Activated CD4-positive, alpha-beta memory T cell treated with anti-CD3 and anti-CD28 coated beads for 36 hours (primary cell): ENCODE measurements around the gene CEP70. TPM values are rescaled to one million over a fixed set of nuclear protein-coding genes. Genes with fewer than 3 reads are reported as not detected.

Experiments used
- CTCF ChIA-PET: fragments of 350-600 bp; sonication (Branson Sonifier 250); formaldehyde crosslinking; loops from one replicate; lab custom pipeline; 2021; ENCODE audit warnings: antibody characterized with exemption, inconsistent platforms; lab: Charles Lee
- POLR2A ChIA-PET: fragments of 350-600 bp; sonication (Branson Sonifier 250); formaldehyde crosslinking; loops from one replicate; lab custom pipeline; 2021; ENCODE audit warnings: antibody characterized with exemption; lab: Charles Lee
- DNase-seq: peaks from one replicate; pipeline ENCODE4 v3.0.0-alpha.2; 2020
- H3K27ac Mint-ChIP-seq: one replicate; pipeline ENCODE4 v1.8.0; 2021; ENCODE audit warnings: mixed read lengths
- H3K27me3 Mint-ChIP-seq: one replicate; pipeline ENCODE4 v1.8.0; 2021; ENCODE audit warnings: mixed read lengths
- H3K36me3 Mint-ChIP-seq: one replicate; pipeline ENCODE4 v1.8.0; 2021; ENCODE audit warnings: mixed read lengths
- H3K4me1 Mint-ChIP-seq: one replicate; pipeline ENCODE4 v1.8.0; 2021; ENCODE audit warnings: low read depth, mixed read lengths
- H3K4me3 Mint-ChIP-seq: one replicate; pipeline ENCODE4 v1.8.0; 2021; ENCODE audit warnings: mild to moderate bottlenecking, mixed read lengths
- H3K9me3 Mint-ChIP-seq: one replicate; pipeline ENCODE4 v1.8.0; 2021; ENCODE audit warnings: mixed read lengths
- intact Hi-C: fragments of 100-400 bp; cut with micrococcal nuclease; formaldehyde crosslinking; loops from one replicate; pipeline ENCODE4 v1.15.1; 2023
- total RNA-seq, 2 experiments: library from RNA; stranded (reverse); gene quantifications; one replicate each; pipeline ENCODE4 v1.2.3, GENCODE V29; 2021

Gene CEP70
- total RNA-seq, 2 experiments from 2014 or later, result 8.3 to 8.4 TPM

- ChIA-PET POLR2A (no interaction called here), CTCF (no interaction called here)
- Mint-ChIP-seq H3K36me3 (no peaks in the 10 kb centered on the region), H3K4me3 (no peak overlapping the region), H3K4me1 (no peaks in the 10 kb centered on the region), H3K9me3 (no peaks in the 10 kb centered on the region), H3K27me3 (peaks cover 4% of the 10 kb centered on the region), H3K27ac (no peak overlapping the region)
- intact Hi-C loops, result loop anchor here (5.0 kb wide), 1 partner anchor 220 kb away; no protein-coding TSS in a partner anchor
- DNase-seq, result no peak
Measured at GRCh38 chr3:138477120-138477519, 116.9 kb downstream of the CEP70 start.

DNA sequence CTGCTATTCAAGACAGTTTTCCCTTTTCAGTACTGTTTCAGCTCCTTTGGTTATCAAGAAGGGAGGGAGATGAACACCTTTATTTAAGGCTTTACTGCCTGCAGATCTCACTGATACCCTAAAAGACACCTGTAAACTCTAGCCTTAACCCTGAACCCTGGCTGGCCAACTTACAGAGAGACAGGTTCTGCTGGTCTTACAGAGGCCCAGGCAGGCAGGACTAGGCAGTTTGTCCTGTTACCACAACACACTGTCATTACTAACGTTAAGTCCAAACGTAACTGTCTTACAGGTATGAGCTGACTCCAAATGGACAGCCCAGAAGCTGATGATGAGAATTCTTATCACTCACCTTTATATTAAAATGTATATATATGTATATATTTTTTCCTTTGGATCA is 117.5 kb downstream of the CEP70 start:
- H3K36me3 Mint-ChIP-seq, result no peaks in the 10 kb centered on the region
- CTCF ChIA-PET, result no interaction called here
- H3K4me3 Mint-ChIP-seq, result no peak overlapping the region
- intact Hi-C loops, result loop anchor here (5.0 kb wide), 1 partner anchor 221 kb away; no protein-coding TSS in a partner anchor
- H3K4me1 Mint-ChIP-seq, result no peaks in the 10 kb centered on the region
- H3K27ac Mint-ChIP-seq, result no peak overlapping the region
- H3K27me3 Mint-ChIP-seq, result peaks cover 2% of the 10 kb centered on the region
- no peak for DNase-seq
- no peaks in the 10 kb centered on the region for H3K9me3 Mint-ChIP-seq
- POLR2A ChIA-PET, result no interaction called here

- ChIA-PET CTCF (interaction anchor here (1.0 kb wide), 1 partner anchor 120 kb away, joined by 3 read pairs; the partner anchor contains the start of gene CEP70), POLR2A (no interaction called here)
- intact Hi-C loops, result no loop called here
- H3K27me3 Mint-ChIP-seq, result peaks cover 2% of the 10 kb centered on the region
- H3K4me1 Mint-ChIP-seq, result no peaks in the 10 kb centered on the region
- no peaks in the 10 kb centered on the region for H3K36me3 Mint-ChIP-seq
- no peaks in the 10 kb centered on the region for H3K9me3 Mint-ChIP-seq
- no peak overlapping the region for H3K4me3 Mint-ChIP-seq
- no peak overlapping the region for H3K27ac Mint-ChIP-seq
- DNase-seq, result no peak
Measured at GRCh38 chr3:138474163-138474562, 119.9 kb downstream of the CEP70 start.

GRCh38 chr3:138473391-138473790 is 120.7 kb downstream of the CEP70 start:
- H3K27ac Mint-ChIP-seq, result no peak overlapping the region
- ChIA-PET POLR2A (no interaction called here), CTCF (no interaction called here)
- DNase-seq, result no peak
- H3K9me3 Mint-ChIP-seq, result no peaks in the 10 kb centered on the region
- H3K27me3 Mint-ChIP-seq, result peaks cover 2% of the 10 kb centered on the region
- no peaks in the 10 kb centered on the region for H3K36me3 Mint-ChIP-seq
- no peaks in the 10 kb centered on the region for H3K4me1 Mint-ChIP-seq
- intact Hi-C loops, result no loop called here
- H3K4me3 Mint-ChIP-seq, result no peak overlapping the region

DNA sequence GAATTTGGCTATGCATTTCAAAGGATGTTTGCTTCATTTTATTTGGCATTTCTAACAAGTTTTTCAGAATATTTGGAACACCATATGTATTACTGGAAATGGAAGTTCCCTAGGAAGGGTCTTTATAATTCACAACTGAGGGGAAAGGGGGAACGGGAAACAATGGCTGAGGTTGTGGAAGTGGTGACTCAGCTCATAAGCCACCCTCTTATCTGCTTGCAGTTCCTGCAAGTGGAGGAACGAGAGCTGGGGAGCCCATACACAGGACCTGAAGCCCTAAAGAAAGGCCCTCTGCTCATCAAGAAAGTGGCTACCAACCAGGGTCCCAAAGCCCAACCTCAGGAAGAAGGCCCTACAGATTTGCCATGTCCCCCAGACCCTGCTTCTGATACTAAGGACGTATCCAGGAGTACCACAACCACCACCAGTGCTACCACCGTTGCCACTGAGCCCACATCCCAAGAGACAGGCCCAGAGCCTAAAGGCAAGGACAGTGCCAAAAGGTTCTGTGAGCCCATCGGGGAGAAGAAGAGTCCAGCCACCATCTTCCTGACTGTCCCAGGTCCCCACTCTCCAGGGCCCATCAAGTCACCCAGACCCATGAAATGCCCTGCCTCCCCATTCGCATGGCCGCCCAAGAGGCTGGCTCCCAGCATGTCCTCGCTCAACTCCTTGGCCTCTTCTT is 121.8 kb downstream of the CEP70 start:
- no peaks in the 10 kb centered on the region for H3K9me3 Mint-ChIP-seq
- H3K27ac Mint-ChIP-seq, result no peak overlapping the region
- intact Hi-C loops, result no loop called here
- H3K27me3 Mint-ChIP-seq, result no peaks in the 10 kb centered on the region
- ChIA-PET POLR2A (no interaction called here), CTCF (no interaction called here)
- H3K4me3 Mint-ChIP-seq, result no peak overlapping the region
- H3K4me1 Mint-ChIP-seq, result no peaks in the 10 kb centered on the region
- H3K36me3 Mint-ChIP-seq, result no peaks in the 10 kb centered on the region
- DNase-seq, result no peak

- intact Hi-C loops, result no loop called here
- no peak overlapping the region for H3K27ac Mint-ChIP-seq
- H3K27me3 Mint-ChIP-seq, result no peaks in the 10 kb centered on the region
- H3K4me3 Mint-ChIP-seq, result no peak overlapping the region
- H3K9me3 Mint-ChIP-seq, result no peaks in the 10 kb centered on the region
- POLR2A ChIA-PET, result no interaction called here
- no peaks in the 10 kb centered on the region for H3K36me3 Mint-ChIP-seq
- H3K4me1 Mint-ChIP-seq, result no peaks in the 10 kb centered on the region
- CTCF ChIA-PET, result interaction anchor here (1.2 kb wide), 1 partner anchor 452 kb away, joined by 4 read pairs; no protein-coding TSS in a partner anchor
- DNase-seq, result no peak
Measured at GRCh38 chr3:138471481-138471880, 122.6 kb downstream of the CEP70 start.

GRCh38 chr3:138470687-138471086 is 123.4 kb downstream of the CEP70 start:
- intact Hi-C loops, result no loop called here
- no peak overlapping the region for H3K4me3 Mint-ChIP-seq
- H3K27me3 Mint-ChIP-seq, result no peaks in the 10 kb centered on the region
- POLR2A ChIA-PET, result no interaction called here
- H3K36me3 Mint-ChIP-seq, result no peaks in the 10 kb centered on the region
- no peak overlapping the region for H3K27ac Mint-ChIP-seq
- no peaks in the 10 kb centered on the region for H3K9me3 Mint-ChIP-seq
- DNase-seq, result no peak
- CTCF ChIA-PET, result interaction anchor here (1.2 kb wide), 1 partner anchor 453 kb away, joined by 4 read pairs; no protein-coding TSS in a partner anchor
- H3K4me1 Mint-ChIP-seq, result no peaks in the 10 kb centered on the region

- no peak for DNase-seq
- Mint-ChIP-seq H3K27ac (no peak overlapping the region), H3K27me3 (no peaks in the 10 kb centered on the region), H3K4me3 (no peak overlapping the region), H3K9me3 (no peaks in the 10 kb centered on the region), H3K36me3 (no peaks in the 10 kb centered on the region), H3K4me1 (no peaks in the 10 kb centered on the region)
- POLR2A ChIA-PET, result no interaction called here
- CTCF ChIA-PET, result interaction anchor here (1.0 to 1.7 kb wide), 3 partner anchors 8 to 52 kb away, joined by 3 to 4 read pairs (median 3); no protein-coding TSS in a partner anchor
- intact Hi-C loops, result no loop called here
Measured at GRCh38 chr3:138469874-138470273, 124.2 kb downstream of the CEP70 start.

DNA sequence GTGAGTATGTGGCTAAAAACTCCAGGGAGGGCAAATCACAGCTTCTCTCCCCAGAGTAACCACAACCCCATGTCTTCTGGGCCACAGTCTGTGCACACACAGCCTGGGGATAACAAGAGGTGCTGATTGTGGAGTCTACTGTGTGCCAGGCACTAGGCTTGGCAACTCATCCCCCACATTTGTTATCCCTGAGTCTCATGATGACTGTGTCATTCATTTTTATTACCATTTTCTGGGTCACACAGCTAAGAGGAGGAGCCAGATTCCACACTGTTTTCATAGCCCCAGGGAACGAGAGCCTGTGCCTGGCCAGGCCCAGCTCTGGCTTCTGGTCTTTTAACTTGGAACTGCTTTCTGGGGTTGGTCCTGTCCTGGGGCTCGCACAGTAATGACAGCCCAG is 125.2 kb downstream of the CEP70 start:
- CTCF ChIA-PET, result interaction anchor here (1.0 to 1.7 kb wide), 3 partner anchors 9 to 447 kb away, joined by 3 to 4 read pairs (median 3); no protein-coding TSS in a partner anchor
- DNase-seq, result no peak
- H3K4me1 Mint-ChIP-seq, result no peaks in the 10 kb centered on the region
- intact Hi-C loops, result no loop called here
- H3K27me3 Mint-ChIP-seq, result no peaks in the 10 kb centered on the region
- no peak overlapping the region for H3K4me3 Mint-ChIP-seq
- H3K9me3 Mint-ChIP-seq, result no peaks in the 10 kb centered on the region
- H3K36me3 Mint-ChIP-seq, result no peaks in the 10 kb centered on the region
- POLR2A ChIA-PET, result no interaction called here
- no peak overlapping the region for H3K27ac Mint-ChIP-seq

- POLR2A ChIA-PET, result no interaction called here
- CTCF ChIA-PET, result interaction anchor here (1.3 to 1.7 kb wide), 2 partner anchors 10 to 447 kb away, joined by 3 to 4 read pairs; no protein-coding TSS in a partner anchor
- no peaks in the 10 kb centered on the region for H3K27me3 Mint-ChIP-seq
Measured at GRCh38 chr3:138468451-138468850, 125.6 kb downstream of the CEP70 start.

DNA sequence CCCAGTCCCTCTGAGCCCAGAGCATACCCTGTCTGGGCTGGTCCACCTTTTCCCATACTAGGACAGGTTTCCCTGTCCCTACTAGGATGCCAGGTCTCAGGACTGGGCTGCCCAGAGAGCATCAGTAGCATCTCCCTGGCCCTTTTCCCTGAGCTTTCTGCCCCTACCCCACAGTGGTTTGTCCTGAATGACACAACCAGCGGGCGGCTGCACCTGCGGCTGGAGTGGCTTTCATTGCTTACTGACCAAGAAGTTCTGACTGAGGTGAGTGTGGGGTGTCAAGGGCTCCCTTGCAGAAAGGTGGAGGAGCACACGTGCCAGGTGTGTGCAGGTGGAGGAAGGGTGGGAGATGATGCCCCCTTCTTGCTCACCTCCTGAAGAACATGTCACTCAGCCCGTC is 126.1 kb downstream of the CEP70 start:
- no peak overlapping the region for H3K27ac Mint-ChIP-seq
- ChIA-PET POLR2A (no interaction called here), CTCF (interaction anchor here (1.7 kb wide), 1 partner anchor 10 kb away, joined by 3 read pairs; no protein-coding TSS in a partner anchor)
- H3K27me3 Mint-ChIP-seq, result no peaks in the 10 kb centered on the region
- no peaks in the 10 kb centered on the region for H3K4me1 Mint-ChIP-seq
- DNase-seq, result no peak
- H3K4me3 Mint-ChIP-seq, result no peak overlapping the region
- no peaks in the 10 kb centered on the region for H3K36me3 Mint-ChIP-seq
- no peaks in the 10 kb centered on the region for H3K9me3 Mint-ChIP-seq
- intact Hi-C loops, result no loop called here

More at GRCh38 chr3:138468451-138468850, 125.6 kb downstream of the CEP70 start:
- H3K4me1 Mint-ChIP-seq, result no peaks in the 10 kb centered on the region
- intact Hi-C loops, result no loop called here
- no peaks in the 10 kb centered on the region for H3K9me3 Mint-ChIP-seq
- no peak for DNase-seq
- H3K4me3 Mint-ChIP-seq, result no peak overlapping the region
- no peaks in the 10 kb centered on the region for H3K36me3 Mint-ChIP-seq
- H3K27ac Mint-ChIP-seq, result no peak overlapping the region

DNA sequence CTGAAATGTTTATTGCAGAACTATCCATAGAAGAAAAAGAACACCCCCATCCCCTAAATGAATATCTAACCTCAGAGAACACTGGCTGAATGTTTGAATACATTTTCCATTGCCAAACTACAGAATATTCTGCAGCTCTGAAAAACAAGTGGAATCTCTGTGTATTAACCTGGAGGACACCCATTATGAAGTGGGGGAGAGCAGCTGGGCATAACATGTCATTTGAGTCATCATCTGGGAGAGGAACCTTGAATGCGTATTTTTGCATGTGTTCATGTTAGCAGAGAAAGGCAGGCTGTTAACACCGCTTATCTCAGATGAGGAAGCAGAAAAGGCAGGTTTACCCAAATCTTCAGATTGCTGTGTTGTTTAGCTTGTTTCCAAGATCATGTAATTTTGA is 128.1 kb downstream of the CEP70 start:
- CTCF ChIA-PET, result no interaction called here
- DNase-seq, result no peak
- Mint-ChIP-seq H3K4me1 (no peaks in the 10 kb centered on the region), H3K4me3 (no peak overlapping the region), H3K36me3 (no peaks in the 10 kb centered on the region), H3K27me3 (peaks cover 2% of the 10 kb centered on the region), H3K27ac (no peak overlapping the region), H3K9me3 (no peaks in the 10 kb centered on the region)
- intact Hi-C loops, result no loop called here
- POLR2A ChIA-PET, result no interaction called here

DNA sequence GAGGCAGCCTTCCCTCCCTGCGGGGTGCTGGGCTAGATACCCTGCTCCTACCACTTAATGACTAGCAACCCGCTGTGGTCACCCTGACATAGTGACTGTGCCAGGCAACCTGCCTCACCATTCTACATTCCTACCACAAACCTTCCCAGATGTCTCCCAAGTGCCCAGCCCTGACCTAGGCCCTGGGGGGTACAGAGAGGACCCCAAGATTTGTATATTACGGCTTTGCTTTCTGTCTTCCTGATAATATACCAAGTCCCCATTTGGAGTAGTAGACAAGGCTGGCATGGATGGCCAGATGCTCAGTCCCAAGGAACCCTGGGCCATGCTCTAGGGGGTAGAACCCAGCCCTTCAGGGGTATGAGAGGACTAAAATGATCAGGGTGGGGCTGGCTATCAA is 128.6 kb downstream of the CEP70 start:
- Mint-ChIP-seq H3K27ac (no peak overlapping the region), H3K4me1 (no peaks in the 10 kb centered on the region), H3K4me3 (no peak overlapping the region), H3K27me3 (peaks cover 2% of the 10 kb centered on the region), H3K36me3 (no peaks in the 10 kb centered on the region), H3K9me3 (no peaks in the 10 kb centered on the region)
- DNase-seq, result no peak
- intact Hi-C loops, result no loop called here
- POLR2A ChIA-PET, result no interaction called here
- CTCF ChIA-PET, result no interaction called here
